Measurements from ENCODE around the gene ASIC4. TPM values are rescaled to one million over a fixed set of nuclear protein-coding genes. Genes with fewer than 3 reads are reported as not detected.

Gene ASIC4
- total and polyA plus RNA-seq, 2 experiments from 2014 or later, result 0.13 to 3.6 TPM

- Histone ChIP-seq H3K4me3 (no peak overlapping the region), H3K36me3 (ENCODE audit: insufficient read depth) (no peaks in the 10 kb centered on the region; the same call in 1 of the 2 replicates), H3K79me2 (replicated peaks; ENCODE audit: insufficient read depth) (no peaks in the 10 kb centered on the region), H3F3A (replicated peaks; ENCODE audit: low read depth) (peaks cover 22% of the 10 kb centered on the region), H3K27me3 (ENCODE audit: insufficient read depth) (peaks cover 37% of the 10 kb centered on the region), H3K4me1 (ENCODE audit: insufficient read depth) (peaks cover 29% of the 10 kb centered on the region), H3K4me2 (no peak overlapping the region; the same call in 1 of the 2 replicates), H3K27ac (ENCODE audit: low read depth) (no peak overlapping the region), H2AFZ (no peak overlapping the region), H4K20me1 (replicated peaks; ENCODE audit: insufficient read depth) (no peaks in the 10 kb centered on the region), H3K9me2 (ENCODE audit: insufficient read depth) (no peaks in the 10 kb centered on the region)
- Mint-ChIP-seq H3K4me1 (peaks cover 62% of the 10 kb centered on the region), H3K27ac (no peak overlapping the region), H3K9me3 (no peaks in the 10 kb centered on the region), H3K4me3 (no peak overlapping the region), H3K27me3 (ENCODE audit: insufficient read depth, low read depth, poor library complexity) (peaks cover 32% of the 10 kb centered on the region), H3K36me3 (ENCODE audit: low read depth) (no peaks in the 10 kb centered on the region; the same call in 2 of the 3 replicates)
- TF ChIP-seq NANOG (IDR thresholded peaks at IDR 0.05; ENCODE audit: borderline replicate concordance) (no peak), STAT1 (IDR thresholded peaks at IDR 0.05; ENCODE audit: unreplicated experiment) (no peak), EZH2 (IDR thresholded peaks at IDR 0.05; ENCODE audit: low read depth, unreplicated experiment) (no peak), REST (IDR thresholded peaks at IDR 0.05; ENCODE audit: unreplicated experiment) (no peak), EZH2phosphoT487 (IDR thresholded peaks at IDR 0.05; ENCODE audit: unreplicated experiment) (no peak), CREB1 (CRISPR knock-in tag; IDR thresholded peaks at IDR 0.05; ENCODE audit: low read depth) (no peak), CTCF (conservative IDR thresholded peaks at IDR 0.05; ENCODE audit: low read depth in 2 of 2) (no peak), ZNF331 (CRISPR knock-in tag; IDR thresholded peaks at IDR 0.05; ENCODE audit: low read depth) (no peak), ETS1 (IDR thresholded peaks at IDR 0.05) (no peak)
- no peak for ATAC-seq
- no peak for DNase-seq (ENCODE audit: low spot score)
Measured at GRCh38 chr2:219524817-219525216, 10.5 kb downstream of the ASIC4 start.
